Measurements from ENCODE around the gene ANKRD7. TPM values are rescaled to one million over a fixed set of nuclear protein-coding genes. Genes with fewer than 3 reads are reported as not detected.
"Not testable (repeated sequence)": the region's sequence is repeated elsewhere in the genome, so short reads cannot be mapped to it uniquely, and the experiment has no call there.

The ANKRD7 gene
- total RNA-seq, 2 donors from 2014 or later, result not detected

DNA sequence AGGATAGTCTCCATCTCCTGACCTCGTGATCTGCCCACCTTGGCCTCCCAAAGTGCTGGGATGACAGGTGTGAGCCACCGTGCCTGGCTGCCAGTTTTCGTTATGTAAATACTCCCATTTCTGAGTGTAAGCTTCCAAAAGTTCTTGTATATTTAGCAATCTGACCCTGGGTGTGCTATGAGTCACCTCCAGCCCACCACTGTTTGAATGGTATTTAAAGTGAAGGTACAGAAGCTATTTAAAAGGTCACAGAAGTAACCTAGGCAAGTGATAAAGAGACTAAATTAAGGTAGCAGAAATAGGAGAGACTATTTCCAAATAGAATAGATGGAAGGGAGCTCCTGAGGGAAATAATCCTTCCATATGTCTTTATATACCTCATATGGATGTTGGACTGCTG, 3.9 kb upstream of the ANKRD7 start:
- ATAC-seq, result no peak
- DNase-seq, result no peak
- intact Hi-C loops (cut with DNase I, micrococcal nuclease), result no loop called here

DNA sequence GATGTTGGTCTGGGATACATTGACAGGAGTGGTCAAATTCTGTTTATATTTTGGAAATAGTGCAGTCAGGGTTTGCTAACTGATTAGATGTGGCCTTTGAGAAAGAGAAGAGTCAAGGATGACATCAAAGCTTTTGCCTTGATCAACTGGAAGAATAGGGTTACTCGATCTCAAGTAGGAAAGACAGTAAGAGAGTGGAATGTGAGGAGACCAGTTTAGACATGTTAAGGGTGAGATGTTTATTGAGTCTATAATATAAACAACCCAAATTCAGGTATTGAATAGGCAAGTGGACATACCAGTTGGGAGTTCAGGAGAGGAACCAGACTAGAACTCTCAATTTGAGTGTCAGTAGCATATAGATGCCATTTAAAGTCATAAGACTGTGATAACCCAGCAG, 1.9 kb upstream of the ANKRD7 start:
- ATAC-seq, result no peak

DNA sequence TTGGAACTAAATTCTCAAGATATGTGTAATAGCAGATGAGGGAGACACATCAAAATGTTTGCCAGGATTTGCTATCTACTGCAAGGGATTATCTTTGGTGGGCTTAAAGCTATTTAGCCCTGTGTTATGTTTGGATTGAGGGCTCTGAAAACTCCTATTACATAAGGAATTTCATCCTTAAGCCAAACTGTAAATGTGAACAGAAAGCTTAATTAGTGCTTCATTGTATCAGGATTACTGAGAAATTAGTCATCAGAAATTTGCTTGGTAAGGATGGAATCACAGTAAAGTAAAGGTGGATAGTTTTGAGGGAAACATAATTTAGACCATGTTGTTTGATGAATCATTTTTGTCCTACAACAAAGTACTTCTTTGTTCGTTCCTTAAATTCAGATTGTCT, 8.3 kb downstream of the ANKRD7 start:
- intact Hi-C loops (cut with DNase I, micrococcal nuclease), result no loop called here
- ATAC-seq (no peak), DNase-seq (no peak)

More for the DNA sequence above, 1.9 kb upstream of the ANKRD7 start:
- DNase-seq, result no peak
- intact Hi-C loops (cut with DNase I, micrococcal nuclease), result no loop called here

DNA sequence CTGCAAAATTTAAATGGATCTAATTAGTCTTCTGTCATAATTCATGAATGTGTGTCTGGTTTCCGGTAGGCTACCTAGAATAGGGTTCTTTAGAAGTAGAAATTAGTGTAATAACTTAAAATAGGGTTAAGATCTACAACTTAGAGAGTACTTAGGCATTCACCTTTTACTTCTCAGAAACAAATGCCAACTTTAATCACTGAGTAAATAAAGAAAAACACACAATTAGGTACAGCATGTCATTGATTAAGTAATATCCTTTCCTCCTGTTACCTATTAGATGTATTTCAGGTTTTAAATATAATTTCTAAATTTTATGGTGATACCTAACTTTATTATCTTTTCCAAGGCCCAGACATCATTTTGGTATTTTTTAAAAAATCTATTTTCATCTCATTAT, 9.3 kb downstream of the ANKRD7 start:
- intact Hi-C loops (cut with DNase I, micrococcal nuclease), result no loop called here
- no peak for ATAC-seq

DNA sequence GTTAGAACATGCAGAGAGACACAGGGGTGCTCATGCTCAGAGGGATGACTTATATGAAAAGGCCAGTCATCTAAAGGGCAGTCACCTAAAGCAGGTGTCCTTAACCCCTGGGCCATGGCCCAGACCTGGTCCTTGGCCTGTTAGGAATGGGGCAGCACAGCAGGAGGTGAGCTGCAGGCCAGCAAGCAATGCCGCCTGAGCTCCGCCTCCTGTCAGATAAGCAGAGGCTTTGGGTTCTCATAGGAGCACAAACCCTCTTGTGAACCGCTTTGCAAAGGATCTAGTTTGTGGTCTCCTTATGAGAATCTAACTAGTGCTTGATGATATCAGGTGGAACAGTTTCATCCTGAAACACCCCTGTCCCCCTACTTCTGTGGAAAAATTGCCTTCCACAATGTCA, 14.5 kb downstream of the ANKRD7 start:
- intact Hi-C loops (cut with DNase I, micrococcal nuclease), result no loop called here
- ATAC-seq (no peak), DNase-seq (no peak)

More for the DNA sequence above, 9.3 kb downstream of the ANKRD7 start:
- DNase-seq, result no peak

DNA sequence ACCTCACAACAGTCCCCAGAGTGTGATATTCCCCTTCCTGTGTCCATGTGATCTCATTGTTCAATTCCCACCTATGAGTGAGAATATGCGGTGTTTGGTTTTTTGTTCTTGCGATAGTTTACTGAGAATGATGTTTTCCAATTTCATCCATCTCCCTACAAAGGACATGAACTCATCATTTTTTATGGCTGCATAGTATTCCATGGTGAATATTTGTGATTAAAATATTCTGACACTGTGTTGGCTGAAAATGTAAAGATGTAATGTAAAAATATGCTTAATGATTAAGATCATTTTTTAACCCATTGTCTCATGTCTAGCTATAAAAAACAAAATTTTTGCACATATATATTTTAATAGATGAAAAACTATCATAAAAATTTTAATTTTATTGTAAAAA, 15.8 kb downstream of the ANKRD7 start:
- ATAC-seq; intact Hi-C loops (cut with DNase I, micrococcal nuclease); DNase-seq: not testable (repeated sequence)

DNA sequence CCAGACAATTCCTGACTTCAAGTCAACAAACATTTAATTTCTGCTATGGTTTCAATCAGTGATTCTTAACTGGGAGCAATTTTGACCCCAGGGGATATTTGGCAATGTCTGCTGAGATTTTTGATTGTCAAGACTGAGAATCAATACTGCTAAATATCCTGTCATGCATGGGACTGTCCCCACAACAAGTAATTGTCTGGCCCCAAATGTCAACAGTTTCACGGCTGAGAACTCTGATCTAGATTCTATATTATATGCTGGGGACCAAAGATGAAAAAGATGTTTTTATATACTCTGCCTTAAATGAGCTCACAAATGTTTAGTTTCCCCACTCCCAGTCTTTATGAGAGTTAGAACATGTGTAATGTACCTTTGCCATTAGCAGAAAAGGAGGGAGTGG, 19.2 kb downstream of the ANKRD7 start:
- intact Hi-C loops (cut with DNase I, micrococcal nuclease), result no loop called here
- no peak for DNase-seq
- no peak for ATAC-seq

DNA sequence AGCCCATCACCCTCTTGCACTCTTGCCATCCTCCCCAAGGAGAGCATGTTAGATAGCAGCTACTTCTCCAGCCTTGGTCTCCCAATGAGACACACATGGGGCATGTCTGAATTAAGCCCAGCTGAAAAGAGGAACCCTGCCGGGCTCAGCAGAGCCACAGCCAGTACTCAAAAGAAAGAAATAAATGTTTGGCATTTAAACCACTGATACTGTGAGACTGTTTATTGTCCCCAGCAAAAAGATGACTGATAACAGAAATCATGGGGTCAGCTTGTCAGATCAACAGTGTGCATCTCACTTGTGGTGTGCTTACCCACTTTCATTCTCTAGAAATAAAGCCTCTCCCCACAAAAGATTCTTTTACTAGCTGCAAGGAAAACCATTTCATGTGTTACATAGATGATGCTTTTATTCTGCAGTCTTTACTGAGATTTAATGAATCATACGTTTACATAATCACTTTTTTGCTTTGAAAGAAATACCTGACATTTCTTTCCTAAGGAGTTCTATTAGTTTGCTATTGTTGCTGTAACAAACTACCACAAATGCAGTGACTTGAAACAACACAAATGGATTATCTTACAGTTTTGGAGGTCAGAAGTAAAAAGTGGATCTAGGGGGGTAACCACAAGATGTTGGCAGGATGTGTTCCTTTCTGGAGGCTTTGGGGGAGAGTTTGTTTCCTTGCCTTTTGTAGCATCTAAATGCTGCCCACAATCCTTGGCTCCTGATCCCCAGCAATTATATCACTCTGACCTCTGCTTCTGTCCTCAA, 20.9 kb downstream of the ANKRD7 start:
- intact Hi-C loops (cut with DNase I, micrococcal nuclease), result no loop called here
- ATAC-seq (no peak), DNase-seq (no peak)

DNA sequence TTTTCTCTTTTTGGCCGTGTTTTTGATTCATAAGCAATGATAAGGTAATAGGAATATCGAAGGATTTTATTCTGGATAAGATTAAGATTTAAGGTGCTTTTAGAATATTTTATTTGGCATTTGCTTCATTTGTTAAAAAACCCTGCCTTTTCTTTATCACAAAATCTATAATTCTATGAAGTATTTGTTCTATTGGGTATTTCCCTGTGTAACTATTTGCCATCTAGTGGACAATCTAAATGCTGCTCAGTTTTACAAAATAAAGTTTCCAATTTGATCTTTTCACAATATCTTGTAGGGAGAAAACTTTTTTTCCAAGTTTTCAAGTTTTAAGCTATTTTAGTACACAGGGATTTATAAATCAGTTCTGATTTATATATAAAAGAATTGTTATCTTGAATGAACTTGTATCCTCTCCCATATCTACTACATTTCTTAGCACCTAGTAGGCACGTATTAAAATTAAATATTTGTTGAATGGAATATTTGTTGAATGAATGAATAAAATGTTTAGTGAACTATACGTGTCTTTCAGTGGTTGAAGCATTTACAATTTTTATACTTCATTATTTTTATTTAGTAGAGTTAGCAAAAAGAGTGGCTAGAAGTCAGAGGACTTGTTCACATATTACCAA, 26.5 kb downstream of the ANKRD7 start:
- no peak for ATAC-seq
- intact Hi-C loops (cut with DNase I, micrococcal nuclease), result no loop called here
- DNase-seq, result no peak

DNA sequence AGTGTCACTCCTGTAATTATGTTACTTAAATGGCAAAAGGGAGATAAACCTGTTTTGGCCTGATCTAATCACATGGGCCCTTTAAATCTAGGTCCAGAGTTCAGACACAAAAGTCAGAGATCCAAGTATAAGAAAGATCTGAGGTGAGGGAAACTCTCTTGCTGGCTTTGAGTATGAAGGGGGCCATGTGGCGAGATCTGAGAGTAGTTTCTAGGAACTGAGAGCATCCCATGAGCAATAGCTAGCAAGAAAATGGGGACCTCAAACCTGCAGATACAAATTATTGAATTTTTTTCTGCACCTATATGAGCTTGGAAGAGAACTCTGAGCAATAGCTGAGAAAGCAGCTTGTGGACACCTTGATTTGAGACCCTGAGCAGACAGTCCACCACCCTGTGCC, 27.6 kb downstream of the ANKRD7 start:
- ATAC-seq (no peak), DNase-seq (no peak)
- intact Hi-C loops (cut with DNase I, micrococcal nuclease), result no loop called here

DNA sequence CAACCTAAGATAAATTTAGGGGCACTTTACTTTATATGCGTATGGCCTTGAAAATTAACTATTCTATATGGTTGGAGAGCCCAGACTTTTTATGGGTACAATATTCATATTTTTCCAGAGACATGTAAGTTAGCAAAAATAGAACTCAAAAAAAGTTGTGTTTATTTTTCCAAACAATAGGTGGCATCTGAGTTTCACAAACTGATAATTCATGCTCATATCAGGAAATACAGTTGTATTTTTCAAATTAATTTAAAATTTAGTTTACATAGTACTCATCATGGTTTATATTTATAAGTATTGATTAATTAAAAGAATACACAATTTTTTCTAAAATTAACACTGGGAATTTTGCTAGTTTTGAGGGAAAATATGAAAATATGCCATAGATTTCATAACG, 34.6 kb downstream of the ANKRD7 start:
- intact Hi-C loops (cut with DNase I, micrococcal nuclease), result no loop called here
- DNase-seq (no peak), ATAC-seq (no peak)

DNA sequence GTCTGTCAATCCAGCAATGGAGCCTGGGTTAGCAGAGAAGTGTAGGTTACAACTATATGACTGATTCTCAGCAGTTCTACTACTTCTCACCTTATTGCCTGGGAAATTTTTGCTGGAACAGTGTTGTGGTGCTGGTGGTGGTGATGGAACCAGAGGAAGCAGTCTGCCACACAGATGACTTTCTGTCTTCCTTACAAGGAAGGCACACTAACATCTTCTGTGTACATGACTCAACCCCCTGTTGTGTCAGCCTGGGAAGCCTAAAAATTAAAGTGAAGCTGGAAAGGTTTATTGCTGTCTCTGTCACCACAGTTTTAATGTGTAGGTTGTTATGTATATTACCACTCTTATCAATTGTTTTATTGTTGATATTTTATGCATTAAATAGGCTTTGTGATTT, 40.3 kb downstream of the ANKRD7 start:
- DNase-seq (no peak), ATAC-seq (no peak)
- intact Hi-C loops (cut with DNase I, micrococcal nuclease), result no loop called here

DNA sequence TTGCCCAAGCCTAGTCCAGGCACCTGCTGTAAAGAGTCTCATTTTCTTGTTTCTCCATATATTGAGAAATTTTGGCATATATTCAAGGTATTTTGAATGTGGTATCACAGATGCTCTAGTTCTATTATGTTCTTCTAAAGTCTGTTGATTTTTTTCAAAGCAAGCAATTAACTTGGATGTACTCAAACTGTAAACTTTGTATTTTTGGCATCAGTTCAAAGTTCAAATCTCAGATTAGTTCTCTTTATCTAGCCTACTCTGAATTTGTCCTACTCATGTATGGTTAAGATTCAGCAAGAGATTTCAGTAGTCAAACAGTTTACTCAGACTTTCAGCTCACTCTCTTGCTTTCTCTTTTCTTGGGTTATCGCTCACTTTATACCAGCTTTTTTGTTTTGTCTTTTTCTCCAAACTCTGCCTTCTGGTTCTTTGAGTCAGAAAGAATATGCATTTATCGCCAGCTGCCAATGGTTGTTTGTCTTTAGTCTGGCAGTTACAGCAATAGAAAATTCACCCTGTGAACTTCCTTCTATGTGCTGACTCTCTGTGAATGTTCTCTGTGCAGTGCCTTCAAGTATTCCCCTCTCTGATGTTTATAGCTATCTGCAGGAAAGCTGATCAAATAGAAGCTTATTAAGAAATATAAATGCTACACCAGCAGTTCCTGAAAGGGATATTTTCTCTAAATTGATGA, 56.0 kb downstream of the ANKRD7 start:
- intact Hi-C loops (cut with DNase I, micrococcal nuclease), result no loop called here
- ATAC-seq, result peak; percentile 92
- DNase-seq, result no peak

DNA sequence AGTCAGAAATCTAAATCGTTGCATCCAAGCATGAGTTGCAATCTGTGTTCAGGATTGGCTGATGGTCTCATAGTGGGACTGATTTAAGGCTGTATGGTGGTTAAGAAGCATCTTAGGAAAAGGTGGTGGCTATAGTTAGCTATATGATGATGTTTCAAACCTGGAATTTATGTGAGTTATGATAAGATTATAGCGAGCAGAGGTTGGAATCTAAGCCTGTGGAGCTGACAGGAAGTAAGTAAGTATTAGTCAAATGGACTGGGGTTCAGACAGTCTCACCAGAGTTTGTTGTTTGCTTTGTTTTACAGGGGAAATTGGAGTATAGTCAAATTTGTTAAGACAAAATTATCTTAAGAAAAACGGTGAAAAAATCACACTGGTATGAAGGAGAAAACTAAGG, 56.7 kb downstream of the ANKRD7 start:
- intact Hi-C loops (cut with DNase I, micrococcal nuclease), result no loop called here
- ATAC-seq, result peak; percentile 72
- DNase-seq, result no peak

DNA sequence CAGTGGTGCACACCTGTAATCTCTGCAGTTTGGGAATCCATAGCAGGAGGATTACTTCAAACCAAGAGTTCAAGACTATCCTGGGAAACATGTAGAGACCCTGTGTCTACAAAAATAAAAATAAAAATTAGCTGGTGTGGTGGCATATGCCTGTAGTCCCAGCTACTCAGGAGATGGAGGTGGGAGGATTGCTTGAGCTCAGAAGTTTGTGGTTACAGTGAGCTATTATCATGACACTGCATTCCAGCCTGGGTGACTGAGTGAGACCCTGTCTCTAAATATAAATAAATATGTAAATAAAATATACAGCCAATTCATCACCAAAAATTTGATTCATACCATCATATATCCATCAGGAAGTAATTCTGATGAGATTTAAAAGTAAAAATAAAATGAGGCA, 60.9 kb downstream of the ANKRD7 start:
- intact Hi-C loops (cut with DNase I, micrococcal nuclease), result no loop called here
- ATAC-seq (no peak), DNase-seq (no peak)

DNA sequence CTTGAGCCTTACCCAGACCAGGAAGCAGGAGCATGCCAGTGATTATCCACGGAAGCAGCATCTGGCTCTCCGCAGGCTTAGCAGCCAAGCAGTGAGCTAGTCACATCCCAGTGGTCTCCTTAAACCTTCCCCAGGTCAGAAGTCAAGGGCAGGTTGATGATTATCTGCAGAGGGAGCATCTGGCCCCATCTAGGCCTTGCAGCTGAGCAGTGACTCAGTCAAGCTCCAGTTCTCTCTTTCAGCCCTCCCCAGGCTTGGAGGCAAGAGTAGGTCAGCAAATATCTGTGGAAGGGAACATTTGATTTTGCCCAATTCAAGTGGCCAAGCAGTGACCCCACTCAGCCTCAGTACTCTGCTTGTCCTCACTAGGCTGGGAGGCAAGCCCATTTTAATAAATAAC, 61.6 kb downstream of the ANKRD7 start:
- intact Hi-C loops (cut with DNase I, micrococcal nuclease), result no loop called here
- DNase-seq (no peak), ATAC-seq (no peak)

DNA sequence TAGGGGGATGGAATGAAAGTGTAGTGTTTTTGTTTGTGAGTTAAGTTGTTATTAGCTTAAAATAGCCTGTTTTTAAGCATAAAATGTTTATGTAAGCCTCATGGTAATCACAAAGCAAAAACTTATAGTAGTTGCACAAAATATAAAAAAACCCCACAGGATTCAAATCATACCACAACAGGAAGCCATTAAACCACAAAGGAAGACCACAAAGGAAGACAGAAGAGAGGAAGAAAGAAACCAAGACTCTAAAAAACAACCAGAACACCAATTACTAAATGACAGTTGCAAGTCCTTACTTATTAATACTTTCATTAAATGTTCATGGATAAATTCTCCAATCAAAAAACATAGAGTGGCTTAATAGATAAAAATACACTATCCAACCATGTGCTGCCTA, 63.6 kb downstream of the ANKRD7 start:
- DNase-seq, result no peak
- intact Hi-C loops (cut with DNase I, micrococcal nuclease), result no loop called here
- ATAC-seq, result no peak

DNA sequence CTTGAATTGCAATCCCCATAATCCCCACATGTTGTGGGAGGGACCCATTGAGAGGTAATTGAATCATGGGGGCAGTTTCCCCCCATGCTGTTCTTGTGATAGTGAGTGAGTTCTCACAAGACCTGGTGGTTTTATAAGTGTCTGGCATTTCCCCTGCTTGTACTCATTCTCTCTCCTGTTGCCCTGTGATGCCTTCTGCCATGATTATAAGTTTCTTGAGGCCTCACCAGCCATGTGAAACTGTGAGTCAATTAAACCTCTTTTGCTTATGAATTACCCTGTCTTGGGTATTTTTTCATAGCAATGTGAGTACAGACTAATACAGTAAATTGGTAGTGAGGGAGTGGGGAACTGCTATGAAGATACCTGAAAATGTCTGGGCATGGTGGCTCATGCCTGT, 65.0 kb downstream of the ANKRD7 start:
- intact Hi-C loops (cut with DNase I, micrococcal nuclease), result no loop called here
- DNase-seq (no peak), ATAC-seq (no peak)
